Stimulated activated CD4-positive, alpha-beta T cell treated with anti-CD3 and anti-CD28 coated beads, Interleukin-1b, Interleukin-23, amount 100 ng/mL, for 1 hour (primary cell): ENCODE data around the gene CACNA2D3.

Experiments
- DNase-seq, 2 donors: peaks; one replicate each; pipeline ENCODE4 v3.0.0-alpha.2; 2020; ENCODE audit warnings: low read depth in 2 of 2

The CACNA2D3 gene

DNA sequence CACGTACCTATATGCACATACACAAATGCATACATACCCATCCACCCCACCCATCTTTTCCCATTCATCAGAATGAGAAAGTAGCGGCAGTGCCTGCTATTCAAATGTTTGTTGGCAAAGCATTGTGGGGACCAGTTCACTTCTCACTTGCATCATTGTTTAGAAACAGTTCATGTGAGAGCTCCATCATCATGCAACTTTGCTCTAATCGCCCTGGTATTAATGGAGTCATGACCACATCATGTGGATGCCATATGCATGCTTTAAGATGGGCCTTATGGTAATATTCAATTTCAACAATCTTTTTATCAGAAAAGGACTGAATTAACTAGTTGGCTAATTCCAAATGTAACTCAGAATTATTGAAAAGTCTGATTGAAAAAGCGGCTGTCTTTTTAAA is 725.0 kb downstream of the CACNA2D3 start:
- DNase-seq = no peak

DNA sequence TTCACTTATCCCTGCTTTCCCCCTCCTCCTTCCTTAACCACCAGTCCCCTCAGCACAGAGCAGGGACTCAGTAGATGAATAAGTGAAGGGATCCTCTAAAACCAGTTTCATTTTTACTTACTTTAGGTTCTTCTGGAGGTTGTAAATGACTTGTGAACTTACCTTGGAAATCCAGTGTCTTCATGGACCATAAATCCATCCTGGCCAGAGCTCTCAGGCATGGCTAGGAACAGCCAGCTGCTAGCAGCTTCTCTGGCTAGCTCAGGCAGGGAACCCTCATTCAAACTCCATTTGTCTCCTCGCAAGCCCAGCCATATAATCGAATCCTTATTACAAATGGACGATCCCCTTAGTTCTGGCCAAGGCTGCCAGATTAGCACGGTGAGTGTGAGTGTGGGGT is 727.0 kb downstream of the CACNA2D3 start:
- no peak for DNase-seq

DNA sequence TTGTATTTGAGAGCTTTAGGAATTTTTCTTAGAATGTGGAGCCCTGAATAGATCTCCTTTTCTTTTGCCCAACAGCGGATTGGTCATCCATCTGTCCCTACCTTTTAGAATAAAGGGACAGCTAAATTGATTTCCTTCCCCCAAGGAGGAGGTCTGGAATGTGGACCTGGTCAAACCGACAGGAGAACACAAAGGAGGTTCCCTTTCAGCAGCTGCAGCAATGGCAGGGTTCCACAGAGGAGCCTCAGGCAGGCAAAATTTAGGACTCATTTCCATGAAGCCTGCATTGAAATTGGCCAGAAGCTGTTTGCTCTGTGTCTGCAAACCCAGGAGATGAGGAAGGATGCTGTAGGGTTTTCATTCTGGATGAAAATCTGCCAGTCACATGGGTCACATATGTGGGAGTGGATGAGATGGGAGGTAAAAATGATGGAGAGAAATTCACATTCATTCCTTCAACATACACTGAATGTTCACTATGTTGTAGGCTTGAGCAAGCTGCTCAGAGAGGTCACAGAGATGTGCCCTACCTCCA is 728.2 kb downstream of the CACNA2D3 start:
- no peak for DNase-seq

DNA sequence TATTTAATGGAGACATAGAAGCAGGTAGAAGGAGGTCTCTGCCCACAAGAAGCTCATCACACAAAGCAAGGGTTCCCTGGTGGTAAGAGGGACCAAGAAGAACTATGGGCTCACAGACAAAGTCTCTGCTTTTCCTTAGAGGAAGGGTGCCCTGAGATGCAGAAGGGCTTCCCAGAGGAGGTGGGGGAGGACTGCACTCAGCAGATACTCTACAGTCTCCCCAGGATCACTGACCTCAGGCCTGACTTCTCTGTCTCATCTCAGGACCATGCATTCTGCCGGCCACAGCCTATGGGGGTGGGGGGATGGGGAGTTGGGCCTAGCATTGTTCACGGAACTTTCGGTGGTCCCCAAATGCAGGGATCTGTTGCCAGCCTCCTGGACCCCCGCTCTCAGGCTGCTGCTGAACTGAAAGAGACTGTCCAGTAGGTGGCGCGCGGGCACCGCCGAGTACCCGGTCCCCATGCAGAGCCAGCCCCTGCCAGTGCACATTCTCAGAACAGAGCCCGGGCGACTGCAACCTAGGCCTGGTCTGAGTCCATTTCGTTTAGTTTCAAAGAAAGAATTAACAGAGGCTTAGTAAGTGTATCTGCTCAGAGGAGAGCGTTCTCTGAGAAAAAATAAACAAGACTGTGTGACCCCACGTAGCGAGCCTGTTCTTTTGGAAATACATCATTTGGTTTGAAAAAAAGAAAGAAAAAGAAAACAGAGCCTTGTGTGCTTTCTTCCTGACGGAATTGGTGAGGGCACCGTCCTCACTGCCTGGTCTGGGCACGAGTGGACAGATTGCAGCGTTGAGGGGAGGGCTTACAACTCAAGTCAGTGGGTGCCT is 731.4 kb downstream of the CACNA2D3 start:
- DNase-seq = no peak

DNA sequence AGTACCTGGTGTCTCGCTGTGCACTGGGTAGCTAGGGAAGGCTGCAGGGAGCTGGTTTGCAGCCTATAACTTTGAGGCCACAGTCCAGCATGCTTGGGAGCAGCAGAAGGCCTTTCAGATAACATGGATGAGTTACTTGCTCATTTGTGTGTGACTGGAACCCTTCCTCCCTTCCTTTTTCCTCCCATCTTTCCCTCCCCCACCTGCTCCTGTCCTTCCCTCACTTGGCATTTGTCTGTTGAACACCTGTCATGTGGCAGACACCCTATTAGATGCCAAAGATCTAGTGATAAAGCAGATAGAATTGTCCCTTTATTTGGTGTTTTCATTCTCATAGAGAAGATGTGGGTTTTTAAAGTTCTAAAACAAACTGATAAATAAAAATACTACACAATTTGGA is 733.9 kb downstream of the CACNA2D3 start:
- no peak for DNase-seq

DNA sequence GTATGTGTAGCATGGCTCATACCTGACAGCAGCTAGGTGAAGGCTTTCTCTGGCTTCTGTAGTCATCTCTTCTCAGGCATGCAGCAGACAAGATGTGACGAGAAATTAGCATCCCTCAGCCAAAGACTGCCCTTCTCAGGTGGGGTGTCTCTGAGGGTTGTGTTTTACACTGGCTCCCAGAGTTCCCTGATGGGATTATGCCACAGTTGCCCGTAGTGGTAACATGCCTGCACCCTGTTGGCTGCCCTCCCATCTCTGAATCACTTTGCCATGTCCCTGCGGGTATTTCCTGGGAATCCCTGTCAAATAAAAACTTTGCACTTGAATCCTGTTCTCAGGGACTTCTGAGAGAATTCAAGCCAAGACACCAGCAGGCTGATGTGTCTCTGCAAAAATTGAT is 735.0 kb downstream of the CACNA2D3 start:
- no peak for DNase-seq

DNA sequence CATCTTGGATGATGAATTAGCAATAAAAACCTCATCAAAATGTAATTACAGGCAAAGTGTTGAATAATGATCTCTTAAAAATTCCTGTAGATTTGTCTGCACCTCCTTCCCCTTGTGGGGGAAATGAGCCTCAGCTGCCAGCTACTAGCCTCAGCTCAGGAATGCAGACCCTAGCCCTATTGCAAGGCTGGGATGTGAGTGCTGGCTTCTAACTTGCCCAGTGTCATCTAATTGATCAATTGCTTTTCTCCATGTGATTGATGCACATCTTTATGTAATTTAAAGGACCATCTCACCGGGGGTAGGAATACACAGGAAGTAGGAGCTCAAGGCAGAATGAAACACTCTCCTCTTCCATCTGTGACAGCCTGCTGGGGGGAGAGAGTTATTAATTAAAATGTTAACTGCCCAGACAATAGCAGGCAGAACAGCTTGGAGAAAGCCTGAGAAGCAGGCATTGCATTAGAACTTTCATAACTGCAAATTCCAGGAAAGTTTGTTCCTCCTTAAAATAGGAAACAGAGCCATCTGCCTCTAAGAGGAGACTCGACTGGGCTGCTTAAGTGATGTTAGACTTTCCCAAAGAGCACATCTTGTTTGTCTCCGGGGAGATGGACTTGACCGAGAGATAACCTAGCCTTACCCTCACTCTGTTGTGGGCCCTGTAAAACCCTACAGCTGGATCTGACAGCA is 735.9 kb downstream of the CACNA2D3 start:
- no peak for DNase-seq

DNA sequence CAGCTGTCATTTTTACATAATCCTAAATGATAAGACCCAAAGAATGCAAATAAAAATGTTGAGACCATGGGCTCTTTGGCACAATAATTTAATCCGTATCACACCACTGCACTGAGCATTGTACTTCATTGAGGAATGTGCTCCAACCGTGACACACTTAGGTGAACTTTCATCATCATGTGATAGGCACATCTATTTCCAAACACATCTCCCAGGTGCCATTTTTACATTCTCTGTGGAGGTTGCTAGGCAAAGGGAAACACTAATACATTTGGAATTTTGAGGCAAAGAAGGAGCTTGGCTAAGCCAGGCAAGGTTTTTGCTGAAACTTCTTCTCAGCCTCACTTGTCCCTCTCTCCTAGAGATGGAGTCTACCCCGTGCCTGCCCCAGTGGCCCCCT is 736.8 kb downstream of the CACNA2D3 start:
- no peak for DNase-seq

DNA sequence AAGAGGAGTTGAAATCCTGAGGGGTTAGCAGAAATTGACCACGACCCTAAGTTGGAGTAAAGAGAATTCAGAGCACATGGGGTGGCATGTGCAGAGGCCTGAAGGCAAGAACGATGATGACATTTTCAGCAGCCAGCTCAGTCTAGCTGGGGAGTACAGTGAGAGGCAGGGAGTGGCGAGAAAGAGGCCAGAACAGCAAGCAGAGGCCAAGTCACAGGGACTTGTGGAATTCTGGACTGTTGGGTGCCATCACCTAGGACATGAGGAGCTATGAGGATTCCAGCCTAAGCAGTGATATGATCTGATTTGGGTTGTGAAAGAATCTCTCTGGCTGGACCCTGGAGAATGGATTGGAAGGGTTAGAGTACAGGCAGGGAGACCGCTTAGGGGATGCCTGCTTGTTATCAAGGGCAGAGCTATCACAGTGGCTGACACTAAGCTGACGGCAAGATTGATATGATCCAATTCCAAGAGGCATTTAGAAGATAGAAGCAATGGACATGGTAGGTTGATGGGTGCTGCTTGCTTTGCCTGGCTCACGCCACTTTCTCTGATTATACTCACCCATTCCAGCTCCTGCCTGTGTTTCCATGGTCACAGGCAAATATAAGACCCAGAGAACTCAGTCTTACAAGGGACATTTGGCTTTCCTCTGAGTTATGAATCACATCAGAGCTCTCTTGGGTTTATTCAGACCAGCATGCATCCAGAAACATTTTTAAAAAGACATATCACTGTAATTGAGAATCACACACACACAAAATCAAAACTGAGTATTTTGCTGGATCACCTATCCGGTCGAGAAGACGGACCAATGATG is 739.1 kb downstream of the CACNA2D3 start:
- no peak for DNase-seq

DNA sequence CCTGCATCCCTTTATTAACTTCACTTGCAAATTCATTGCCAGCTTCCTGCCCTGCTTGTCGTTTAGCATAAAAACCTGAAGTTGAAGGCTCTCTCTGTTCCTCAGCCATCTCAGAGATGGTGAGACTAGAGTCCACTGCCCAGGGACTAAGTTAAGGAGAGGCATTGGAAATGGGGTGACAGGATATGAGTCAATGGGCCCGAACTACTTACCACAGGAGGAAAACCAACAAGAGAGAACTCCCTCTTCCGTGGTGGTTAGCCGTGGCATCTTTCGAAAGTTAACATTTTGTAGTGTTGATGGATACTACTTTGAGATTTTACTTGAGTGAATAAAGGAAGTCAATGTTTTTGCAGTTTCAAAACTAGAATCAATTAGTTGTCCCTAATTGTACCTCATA is 740.2 kb downstream of the CACNA2D3 start:
- no peak for DNase-seq

DNA sequence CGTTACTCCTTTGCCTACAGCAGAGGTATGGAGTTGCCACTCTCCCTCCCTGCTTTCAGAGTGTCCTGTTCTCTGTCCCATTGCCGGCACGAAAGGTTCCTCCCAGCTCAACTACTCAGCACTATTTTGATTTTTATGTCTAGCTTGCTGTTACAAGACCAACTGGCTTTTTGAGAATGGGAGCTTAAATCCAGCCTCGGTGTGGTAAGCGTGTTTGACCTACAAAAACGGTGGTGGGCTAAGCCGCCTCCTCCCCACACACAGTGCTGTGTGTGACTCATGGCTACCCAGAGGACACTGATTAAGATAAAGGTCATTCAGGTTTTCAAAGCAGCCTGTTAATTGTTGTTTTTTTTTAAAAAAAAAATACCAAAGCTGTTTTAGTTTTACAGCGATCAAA is 741.0 kb downstream of the CACNA2D3 start:
- no peak for DNase-seq

DNA sequence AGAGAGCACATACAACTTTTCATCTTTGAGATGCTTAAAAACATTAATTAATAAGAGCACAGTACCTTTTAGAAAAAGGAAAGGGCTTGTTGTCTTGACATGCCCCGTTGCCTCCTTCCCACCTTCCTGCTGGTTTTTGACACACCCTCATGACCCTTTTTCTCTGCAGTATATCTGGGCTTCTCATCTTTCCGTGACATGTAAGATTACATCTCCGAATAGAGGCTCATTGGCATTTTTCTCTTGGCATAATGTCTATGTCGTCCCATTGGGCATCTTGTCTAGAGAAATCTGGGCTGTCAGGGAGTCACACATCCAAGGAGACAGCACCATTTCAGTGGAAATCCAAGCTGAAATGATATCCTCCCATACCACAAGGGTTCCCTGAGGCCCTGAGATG is 741.4 kb downstream of the CACNA2D3 start:
- DNase-seq = no peak

DNA sequence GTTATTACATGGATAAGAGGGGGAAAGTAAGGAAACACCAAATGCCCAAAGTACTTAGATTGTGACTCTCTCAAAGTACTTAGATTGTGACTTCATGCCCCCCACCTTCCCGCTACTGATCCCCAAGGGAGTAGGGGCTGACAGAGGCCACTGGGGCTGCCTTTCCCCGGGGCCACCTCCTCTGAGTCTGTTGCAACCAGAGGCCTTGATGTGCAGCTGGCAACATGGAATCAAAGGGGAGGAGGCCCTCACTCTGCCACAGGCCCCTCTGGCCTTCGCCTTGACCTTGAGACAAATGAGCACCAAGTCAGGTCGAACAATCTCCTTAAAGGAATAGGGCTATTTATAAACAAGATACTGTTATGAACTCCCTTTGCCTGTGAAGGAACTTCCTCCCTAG is 743.0 kb downstream of the CACNA2D3 start:
- no peak for DNase-seq

DNA sequence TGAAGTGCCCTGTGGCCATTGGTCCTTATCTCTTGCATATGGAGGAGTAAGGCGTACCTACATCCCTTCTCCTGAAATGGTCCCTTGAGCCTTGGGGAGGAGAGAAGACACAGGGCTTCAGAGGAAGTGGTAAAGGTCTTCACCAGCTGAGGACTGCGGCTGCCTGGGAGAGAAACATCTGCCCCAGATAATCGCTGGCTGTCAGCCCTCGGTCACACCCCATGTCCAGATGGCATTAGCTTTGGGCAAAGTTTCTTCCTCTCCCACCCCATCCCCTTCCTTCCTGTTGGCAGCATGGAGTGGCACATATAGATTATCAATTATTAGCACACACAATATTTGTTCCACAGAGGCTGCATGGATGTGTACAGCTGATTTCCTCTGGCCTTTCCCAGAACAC is 743.9 kb downstream of the CACNA2D3 start:
- DNase-seq = no peak

DNA sequence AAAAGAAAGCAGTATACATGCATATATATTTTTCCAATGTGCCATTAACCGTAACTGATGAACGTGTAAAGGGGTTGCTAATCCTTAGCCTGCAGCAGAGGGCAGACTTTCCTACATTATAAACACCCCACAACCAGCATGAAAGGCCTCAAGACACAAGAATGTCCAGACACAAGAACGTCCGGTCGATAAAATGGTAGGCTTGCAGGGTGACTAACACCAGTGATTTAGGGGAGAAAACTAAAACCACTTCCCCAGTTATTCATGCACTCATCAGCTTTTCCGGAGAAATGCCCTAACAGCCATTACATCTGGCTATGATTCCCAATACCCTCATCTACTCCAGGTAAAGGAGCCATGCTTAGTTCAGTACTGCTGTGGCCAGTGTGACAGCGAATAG is 748.1 kb downstream of the CACNA2D3 start:
- no peak for DNase-seq

DNA sequence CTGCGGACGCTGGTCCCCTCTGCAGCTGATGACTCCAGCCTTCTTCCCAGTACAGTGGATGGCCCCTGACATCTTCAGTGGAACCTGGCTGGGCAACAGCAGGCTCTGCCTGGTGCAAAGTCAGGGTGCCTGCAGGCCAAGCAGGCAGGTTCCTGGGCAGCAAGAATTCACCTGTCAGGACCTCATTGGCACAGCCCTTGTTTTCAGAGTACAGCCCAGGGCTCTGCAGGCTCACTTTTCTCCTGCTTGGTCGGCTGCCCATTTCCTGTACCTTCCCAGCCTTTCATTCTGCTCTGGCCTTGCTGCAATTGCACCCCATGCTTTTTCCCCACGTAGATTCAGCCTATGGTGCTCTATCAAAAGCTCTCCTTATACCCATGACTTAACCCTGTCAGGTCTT is 749.5 kb downstream of the CACNA2D3 start:
- no peak for DNase-seq

DNA sequence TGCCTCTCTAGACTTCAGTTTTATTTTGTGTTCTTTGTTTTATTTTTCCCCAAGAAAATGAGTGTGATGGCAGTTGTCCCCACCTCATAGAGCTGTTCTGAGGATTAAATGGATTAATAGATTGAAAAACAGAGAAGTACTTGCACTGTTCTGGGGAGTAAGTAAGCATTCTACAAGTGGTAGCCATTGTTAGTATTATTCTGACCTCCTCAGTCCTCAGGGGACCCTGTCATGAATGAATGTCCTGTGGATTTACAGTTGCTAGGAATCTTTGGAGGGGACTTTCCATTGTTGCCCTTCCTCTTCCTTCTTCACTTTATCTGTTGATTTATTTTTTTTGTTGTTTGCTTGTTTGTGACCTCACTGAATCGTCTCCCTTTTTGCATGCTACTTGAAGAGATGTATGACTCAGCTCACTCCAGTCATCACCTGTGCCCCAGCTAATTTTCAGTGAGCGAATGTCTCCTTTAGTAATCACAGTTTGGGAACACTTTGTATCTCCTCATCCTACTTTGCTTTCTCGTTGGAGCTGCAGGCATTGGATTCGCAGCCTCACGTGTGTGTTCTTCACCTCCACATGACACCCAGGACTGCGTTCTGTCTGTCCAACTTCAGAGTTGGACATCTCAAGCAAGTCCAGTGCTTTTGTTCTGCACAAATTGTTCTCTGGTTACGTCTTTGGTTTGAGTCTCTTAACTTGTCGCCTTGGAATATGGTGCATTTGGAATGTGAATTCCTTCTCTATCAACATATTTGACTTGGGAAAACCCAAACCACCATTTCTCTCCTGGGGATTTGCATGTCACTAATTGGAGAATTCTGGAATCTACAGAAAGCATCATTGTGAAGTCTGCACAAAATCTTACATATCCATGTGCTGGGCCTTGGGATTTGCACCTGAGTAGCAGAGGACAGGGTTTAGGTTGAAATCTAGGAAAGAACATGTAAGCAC is 751.0 kb downstream of the CACNA2D3 start:
- DNase-seq = no peak

DNA sequence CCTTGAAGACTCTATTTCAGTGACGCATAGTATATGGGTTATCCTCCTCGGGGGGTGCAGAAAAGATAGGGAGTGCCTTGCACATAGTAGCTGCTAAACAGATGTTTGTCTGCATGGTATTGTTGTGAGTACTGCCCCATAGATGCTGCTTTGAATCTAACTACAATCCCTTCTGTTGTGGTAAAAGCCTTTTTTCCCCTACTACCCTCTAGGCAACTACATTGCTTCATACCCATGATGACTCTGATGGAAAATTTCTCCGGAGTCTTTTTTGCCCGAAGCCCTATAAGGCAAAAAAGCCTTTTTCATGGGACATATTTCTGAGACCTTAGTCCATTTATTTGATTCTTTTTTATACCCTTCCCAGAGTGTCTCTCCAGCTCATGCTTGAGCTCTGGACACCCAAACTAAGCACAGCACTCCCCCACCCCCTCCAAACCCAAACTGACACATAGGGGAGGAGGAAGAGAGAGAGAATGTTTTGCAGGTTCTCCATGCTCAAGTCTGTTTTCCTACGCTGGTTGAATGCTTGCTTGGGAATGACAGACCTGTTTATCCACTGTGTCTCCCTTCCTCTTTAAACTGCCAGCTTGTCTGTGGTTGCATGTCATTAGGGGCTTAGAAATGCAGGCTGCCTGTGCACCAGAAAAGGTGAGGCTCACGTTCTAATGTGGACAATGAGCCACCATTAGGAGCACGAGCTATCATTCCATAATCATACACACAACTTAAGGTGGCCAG is 752.6 kb downstream of the CACNA2D3 start:
- DNase-seq = no peak

DNA sequence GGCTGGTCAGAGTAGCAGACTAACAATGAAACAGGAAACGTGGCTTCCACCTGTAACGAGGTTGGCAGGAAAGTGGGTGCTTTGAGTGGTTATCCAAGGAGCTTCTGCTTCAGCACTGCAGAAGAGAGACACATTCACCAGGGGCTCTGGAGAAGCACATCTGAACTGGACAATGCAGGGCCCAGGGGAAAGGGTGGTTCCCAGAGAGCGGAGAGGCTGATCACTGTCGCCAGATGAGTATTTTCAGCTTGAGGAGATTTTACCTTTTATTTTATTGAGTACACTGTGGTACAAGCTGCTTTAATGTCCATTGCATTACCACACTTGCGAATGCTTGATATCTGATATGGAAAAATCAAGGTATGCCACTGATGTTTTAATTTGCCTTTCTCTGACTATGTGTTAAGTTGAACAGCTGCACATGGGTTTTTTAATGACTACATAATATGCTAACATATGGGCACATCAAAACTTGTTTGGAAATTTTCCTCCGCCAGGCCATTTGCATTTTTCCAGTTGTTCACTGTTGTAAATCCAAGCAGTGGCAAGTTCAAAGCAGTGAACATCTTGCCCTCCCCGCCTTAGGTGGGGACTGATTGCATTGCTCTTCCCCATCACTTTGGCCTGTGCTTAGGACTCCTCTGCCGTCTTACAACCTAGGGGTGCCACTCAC is 753.4 kb downstream of the CACNA2D3 start:
- no peak for DNase-seq

DNA sequence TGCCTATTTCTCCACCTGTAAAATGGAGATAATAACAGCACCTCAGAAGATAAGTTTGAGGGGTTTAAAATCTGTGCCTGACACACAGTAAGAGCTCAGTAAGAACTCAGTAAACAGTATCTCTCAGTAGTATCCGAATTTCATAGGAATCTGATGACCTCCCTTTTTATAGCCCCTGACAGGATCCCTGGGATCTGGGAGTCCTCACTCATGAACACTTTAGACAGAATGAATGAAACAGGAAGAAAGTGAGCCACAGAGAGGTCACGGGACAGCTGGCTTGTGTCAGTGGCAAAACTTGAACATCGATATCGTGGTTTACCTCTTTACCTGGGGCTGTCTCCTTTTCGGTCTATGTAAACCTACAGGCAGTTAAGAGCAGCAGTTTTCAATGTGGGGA is 754.3 kb downstream of the CACNA2D3 start:
- no peak for DNase-seq
